Natural killer cell (primary cell): ENCODE results near the gene HOXA6. TPM values are rescaled to one million over a fixed set of nuclear protein-coding genes. Genes with fewer than 3 reads are reported as not detected.

ENCODE experiments used
- ATAC-seq, 3 donors: fragments of 150-1000 bp in 2 of 3; fragments of 200-7000 bp in 1 of 3; cut with Tn5 transposase; 1 replicate in 1 of 3; 2 replicates in 2 of 3; pipeline ENCODE4 v1.10.0; 2021; ENCODE audit warnings: mild to moderate bottlenecking in 2 of 3, moderate library complexity in 2 of 3
- DNase-seq, 2 donors: peaks; one replicate each; pipeline versions ENCODE4 v3.0.0 to v3.0.0-alpha.2; 2013 to 2021; ENCODE audit warnings: mixed read lengths in 1 of 2
- H3K27ac ChIP-seq: one replicate; pipeline ENCODE4 v1.5.1; 2013; ENCODE audit warnings: mild to moderate bottlenecking, low read length
- H3K27me3 ChIP-seq: one replicate; pipeline ENCODE4 v1.6.1; 2013; ENCODE audit warnings: low read length; ENCODE audit not compliant: control insufficient read depth, insufficient read depth
- H3K36me3 ChIP-seq: one replicate; pipeline ENCODE4 v1.6.1; 2013; ENCODE audit warnings: low read length; ENCODE audit not compliant: control insufficient read depth, insufficient read depth
- H3K4me1 ChIP-seq: one replicate; pipeline ENCODE4 v1.6.1; 2013; ENCODE audit warnings: low read length; ENCODE audit not compliant: control insufficient read depth, insufficient read depth
- H3K4me3 ChIP-seq: one replicate; pipeline ENCODE4 v1.5.1; 2013; ENCODE audit warnings: low read length
- H3K9me3 ChIP-seq: one replicate; pipeline ENCODE4 v1.6.1; 2013; ENCODE audit warnings: low read length; ENCODE audit not compliant: control insufficient read depth, insufficient read depth
- H3K27ac Mint-ChIP-seq, 2 donors: one replicate each; pipeline ENCODE4 v1.8.0; 2022; ENCODE audit warnings: mild to moderate bottlenecking in 2 of 2, mixed read lengths in 2 of 2, moderate library complexity in 1 of 2
- H3K27me3 Mint-ChIP-seq, 2 donors: one replicate each; pipeline ENCODE4 v1.8.0; 2022; ENCODE audit warnings: low read depth in 2 of 2, mixed read lengths in 2 of 2
- H3K36me3 Mint-ChIP-seq: one replicate; pipeline ENCODE4 v1.8.0; 2022; ENCODE audit warnings: mixed read lengths
- H3K4me1 Mint-ChIP-seq, 2 donors: one replicate each; pipeline ENCODE4 v1.8.0; 2022; ENCODE audit warnings: mixed read lengths in 2 of 2
- H3K4me3 Mint-ChIP-seq: one replicate; pipeline ENCODE4 v1.8.0; 2022; ENCODE audit warnings: mild to moderate bottlenecking, moderate library complexity, mixed read lengths
- H3K9me3 Mint-ChIP-seq, 2 donors: one replicate each; pipeline ENCODE4 v1.8.0; 2022; ENCODE audit warnings: mixed read lengths in 2 of 2
- WGBS: methylation state at CpG from one replicate; pipeline ENCODE4 v1.1.7; 2013; ENCODE audit warnings: missing lambda C conversion rate; ENCODE audit not compliant: insufficient coverage; 5-methylcytosine and 5-hydroxymethylcytosine counted together
- intact Hi-C: fragments of 100-400 bp; cut with micrococcal nuclease; formaldehyde crosslinking; loops from one replicate; pipeline ENCODE4 v1.14.2; 2022
- total RNA-seq, 4 donors: library from RNA; stranded (reverse); fragments of 120-200 nt in 1 of 4; gene quantifications; one replicate each; pipeline versions ENCODE4 v1.2.3 to v1.2.4, GENCODE V29; 2013 to 2022
- TF ChIP-seq, protein P1 (sequence below): fragments of 200-600 bp; IDR thresholded peaks from one replicate; pipeline ENCODE4 v1.8.0; 2022; ENCODE audit warnings: antibody characterized with exemption

The HOXA6 gene
- total RNA-seq, 3 donors from 2014 or later (not counting 1 experiment from before 2014, with no cell fraction given) = 0.28 to 0.65 (median 0.43) TPM

DNA sequence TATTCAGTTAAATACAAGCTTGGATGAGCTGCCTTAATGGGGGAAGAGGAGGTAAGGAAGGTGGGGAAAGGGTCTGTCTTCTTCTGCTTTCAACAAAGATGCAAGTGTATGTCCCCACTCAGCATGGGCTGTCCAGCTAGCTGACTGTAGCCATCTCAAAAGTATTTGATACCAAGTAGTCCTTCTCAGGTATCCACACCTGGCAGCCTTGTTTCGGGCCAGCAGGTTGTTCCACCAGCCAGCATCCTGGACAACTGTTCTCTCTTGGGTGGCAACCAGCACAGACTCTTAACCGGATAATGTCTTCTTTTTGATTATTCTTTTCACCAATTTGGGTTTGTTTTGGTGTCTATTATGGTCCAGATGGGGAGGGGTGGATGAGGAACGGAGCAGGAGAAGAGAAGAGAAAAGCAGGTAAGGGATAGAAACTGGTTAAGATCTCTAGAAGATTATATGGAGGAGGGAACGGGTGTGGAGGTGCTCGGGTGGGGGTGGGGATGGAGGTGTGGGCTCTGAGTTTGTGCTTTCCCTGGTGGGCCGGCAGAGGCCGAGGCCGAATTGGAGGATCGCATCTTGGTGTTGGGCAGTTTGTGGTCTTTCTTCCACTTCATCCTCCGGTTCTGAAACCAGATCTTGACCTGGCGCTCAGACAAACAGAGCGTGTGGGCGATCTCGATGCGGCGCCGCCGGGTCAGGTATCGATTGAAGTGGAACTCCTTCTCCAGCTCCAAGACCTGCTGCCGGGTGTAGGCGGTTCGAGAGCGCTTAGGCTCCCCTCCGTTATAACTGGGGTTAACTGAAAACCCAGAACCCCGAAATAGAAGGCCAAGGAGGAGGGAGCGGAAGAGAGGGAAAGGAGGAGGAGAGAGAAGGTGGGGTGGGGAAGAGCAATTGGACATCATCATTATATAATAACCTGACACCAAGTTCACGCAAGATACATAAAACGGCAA lies 18.5 kb downstream of the HOXA6 start:
- ATAC-seq (no peak), DNase-seq (no peak)
- Histone ChIP-seq H3K9me3 (no peaks in the 10 kb centered on the region), H3K27ac (no peak overlapping the region), H3K4me1 (no peaks in the 10 kb centered on the region), H3K36me3 (no peaks in the 10 kb centered on the region), H3K4me3 (no peak overlapping the region), H3K27me3 (no peaks in the 10 kb centered on the region)
- peaks cover 23 to 32% of the 10 kb centered on the region in 2 donors for H3K27me3 Mint-ChIP-seq
- H3K4me3 Mint-ChIP-seq = peak overlapping the region; percentile 37
- WGBS = 96% methylated on average over 28 of the region's 28 CpGs
- TF ChIP-seq, protein P1, sequence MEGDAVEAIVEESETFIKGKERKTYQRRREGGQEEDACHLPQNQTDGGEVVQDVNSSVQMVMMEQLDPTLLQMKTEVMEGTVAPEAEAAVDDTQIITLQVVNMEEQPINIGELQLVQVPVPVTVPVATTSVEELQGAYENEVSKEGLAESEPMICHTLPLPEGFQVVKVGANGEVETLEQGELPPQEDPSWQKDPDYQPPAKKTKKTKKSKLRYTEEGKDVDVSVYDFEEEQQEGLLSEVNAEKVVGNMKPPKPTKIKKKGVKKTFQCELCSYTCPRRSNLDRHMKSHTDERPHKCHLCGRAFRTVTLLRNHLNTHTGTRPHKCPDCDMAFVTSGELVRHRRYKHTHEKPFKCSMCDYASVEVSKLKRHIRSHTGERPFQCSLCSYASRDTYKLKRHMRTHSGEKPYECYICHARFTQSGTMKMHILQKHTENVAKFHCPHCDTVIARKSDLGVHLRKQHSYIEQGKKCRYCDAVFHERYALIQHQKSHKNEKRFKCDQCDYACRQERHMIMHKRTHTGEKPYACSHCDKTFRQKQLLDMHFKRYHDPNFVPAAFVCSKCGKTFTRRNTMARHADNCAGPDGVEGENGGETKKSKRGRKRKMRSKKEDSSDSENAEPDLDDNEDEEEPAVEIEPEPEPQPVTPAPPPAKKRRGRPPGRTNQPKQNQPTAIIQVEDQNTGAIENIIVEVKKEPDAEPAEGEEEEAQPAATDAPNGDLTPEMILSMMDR = no peak
- intact Hi-C loops = no loop called here
- no peaks in the 10 kb centered on the region for H3K9me3 Mint-ChIP-seq
- H3K27ac Mint-ChIP-seq = no peak overlapping the region
- no peaks in the 10 kb centered on the region for H3K36me3 Mint-ChIP-seq
- no peaks in the 10 kb centered on the region for H3K4me1 Mint-ChIP-seq

DNA sequence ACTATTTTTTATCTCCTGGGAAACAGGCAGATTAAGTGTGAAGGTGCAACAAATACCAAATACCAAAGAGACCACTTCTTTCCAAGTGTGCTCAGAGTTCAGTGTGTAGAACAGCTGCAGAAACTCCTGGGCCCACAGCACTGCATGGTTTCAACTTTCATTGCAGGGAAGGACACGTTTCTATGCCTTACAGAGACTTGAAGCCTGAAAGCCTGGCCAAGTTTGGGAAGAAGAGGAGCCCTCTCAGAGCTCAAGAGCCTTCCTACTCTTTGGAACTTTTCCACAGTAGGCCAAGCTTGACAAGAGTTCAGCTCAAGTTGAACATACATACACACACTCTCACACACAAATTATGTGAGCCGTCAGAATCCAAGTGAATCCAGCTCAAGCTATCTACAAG lies 19.5 kb downstream of the HOXA6 start:
- TF ChIP-seq, protein P1 = no peak
- no peaks in the 10 kb centered on the region for H3K9me3 ChIP-seq
- no peaks in the 10 kb centered on the region for H3K36me3 Mint-ChIP-seq
- ATAC-seq (no peak), DNase-seq (no peak)
- no peak overlapping the region for H3K4me3 Mint-ChIP-seq
- no peak overlapping the region for H3K4me3 ChIP-seq
- no peak overlapping the region for H3K27ac ChIP-seq
- no peak overlapping the region for H3K27ac Mint-ChIP-seq
- H3K36me3 ChIP-seq = no peaks in the 10 kb centered on the region
- H3K4me1 ChIP-seq = no peaks in the 10 kb centered on the region
- no peaks in the 10 kb centered on the region for H3K27me3 ChIP-seq
- intact Hi-C loops = no loop called here
- 88% methylated on average over 2 of the region's 2 CpGs for WGBS
- H3K9me3 Mint-ChIP-seq = no peaks in the 10 kb centered on the region
- no peaks in the 10 kb centered on the region for H3K4me1 Mint-ChIP-seq
- peaks cover 18 to 28% of the 10 kb centered on the region in 2 donors for H3K27me3 Mint-ChIP-seq

DNA sequence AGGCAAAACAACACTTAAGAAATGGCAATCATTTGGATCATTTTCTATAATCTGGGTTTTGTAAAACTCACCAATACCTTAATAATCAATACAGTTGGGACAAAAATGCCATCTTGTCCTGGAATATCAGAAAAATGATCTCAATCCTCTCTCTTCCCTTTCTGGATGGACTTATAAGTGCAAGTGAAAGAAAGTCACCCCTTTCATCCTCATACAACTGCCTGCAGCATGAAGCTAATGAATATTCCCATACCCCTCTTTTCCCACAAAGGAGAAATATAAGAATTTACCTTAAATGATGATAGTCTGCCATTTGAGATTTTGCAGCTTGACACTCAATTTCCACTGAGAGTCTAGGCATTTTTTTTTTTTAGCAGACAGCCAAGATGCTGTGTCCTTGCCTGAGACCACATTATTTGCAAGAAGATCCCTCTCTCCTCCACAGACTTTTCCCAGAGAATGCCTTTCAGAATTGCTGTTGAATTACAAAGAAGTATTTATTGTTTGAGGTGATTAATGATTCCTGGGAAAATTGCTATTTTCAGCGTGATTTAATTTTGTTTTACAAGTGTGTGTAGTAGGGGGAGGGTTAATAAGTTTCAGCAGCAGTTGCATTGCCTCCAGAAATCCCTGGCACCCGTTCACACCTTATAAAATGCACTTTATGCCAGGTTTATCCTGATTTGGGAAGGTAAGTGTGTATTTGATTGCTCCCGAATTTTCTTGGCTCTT lies 20.8 kb downstream of the HOXA6 start:
- WGBS = 96% methylated on average over 2 of the region's 3 CpGs
- H3K27ac Mint-ChIP-seq = no peak overlapping the region
- no peaks in the 10 kb centered on the region for H3K36me3 ChIP-seq

More for the DNA sequence above, 20.8 kb downstream of the HOXA6 start:
- no peak for ATAC-seq
- no peak overlapping the region for H3K4me3 ChIP-seq
- no peaks in the 10 kb centered on the region for H3K4me1 ChIP-seq
- H3K4me3 Mint-ChIP-seq = no peak overlapping the region
- no peak for DNase-seq
- H3K4me1 Mint-ChIP-seq = no peaks in the 10 kb centered on the region
- no peak overlapping the region for H3K27ac ChIP-seq
- no peaks in the 10 kb centered on the region for H3K27me3 ChIP-seq
- H3K9me3 Mint-ChIP-seq = no peaks in the 10 kb centered on the region
- H3K27me3 Mint-ChIP-seq = peaks cover 15 to 28% of the 10 kb centered on the region in 2 donors
- intact Hi-C loops = no loop called here
- H3K36me3 Mint-ChIP-seq = no peaks in the 10 kb centered on the region
- TF ChIP-seq, protein P1 = no peak
- H3K9me3 ChIP-seq = no peaks in the 10 kb centered on the region
